Stimulated activated CD8-positive, alpha-beta memory T cell treated with anti-CD3 and anti-CD28 coated beads, Interleukin-7, amount 100 ng/mL, for 1 hour (primary cell): ENCODE results near the gene SLC7A9.
"Not testable (repeated sequence)": the region's sequence is repeated elsewhere in the genome, so short reads cannot be mapped to it uniquely, and the experiment has no call there.

Experiments
- DNase-seq, 2 donors: peaks; one replicate each; pipeline ENCODE4 v3.0.0-alpha.2; 2020; ENCODE audit warnings: low read depth in 2 of 2

The SLC7A9 gene

GRCh38 chr19:32885255-32885654 is 15.7 kb upstream of the SLC7A9 start:
- DNase-seq, result not testable (repeated sequence)

GRCh38 chr19:32881766-32882165 is 12.2 kb upstream of the SLC7A9 start:
- no peak for DNase-seq

- DNase-seq, result no peak
These were observed 11.1 kb upstream of the SLC7A9 start for GRCh38 chr19:32880622-32881021.

- DNase-seq, result no peak
These were observed 10.2 kb upstream of the SLC7A9 start for GRCh38 chr19:32879741-32880140.

GRCh38 chr19:32878988-32879387 is 9.4 kb upstream of the SLC7A9 start:
- DNase-seq, result no peak

GRCh38 chr19:32877977-32878745 is 8.6 kb upstream of the SLC7A9 start:
- no peak for DNase-seq

- DNase-seq, result no peak
These were observed 7.9 kb upstream of the SLC7A9 start for GRCh38 chr19:32877323-32877912.

GRCh38 chr19:32876919-32877285 is 7.3 kb upstream of the SLC7A9 start:
- DNase-seq, result no peak

- no peak for DNase-seq
These were observed 6.8 kb upstream of the SLC7A9 start for GRCh38 chr19:32876236-32876918.

- DNase-seq, result no peak
These were observed 5.9 kb upstream of the SLC7A9 start for GRCh38 chr19:32875428-32875827.

- no peak for DNase-seq
These were observed 5.0 kb upstream of the SLC7A9 start for GRCh38 chr19:32874605-32875004.

GRCh38 chr19:32873247-32873959 is 3.8 kb upstream of the SLC7A9 start:
- no peak for DNase-seq

GRCh38 chr19:32872391-32872790 is 2.8 kb upstream of the SLC7A9 start:
- DNase-seq, result no peak

- DNase-seq, result no peak
These were observed 1.4 kb upstream of the SLC7A9 start for GRCh38 chr19:32870981-32871451.

- DNase-seq, result no peak
These were observed 503 bp upstream of the SLC7A9 start for GRCh38 chr19:32869966-32870573.

GRCh38 chr19:32868206-32868950 is 1.2 kb downstream of the SLC7A9 start:
- no peak for DNase-seq

GRCh38 chr19:32867436-32867835 is 2.1 kb downstream of the SLC7A9 start:
- not testable (repeated sequence) for DNase-seq

GRCh38 chr19:32866564-32867265 is 2.9 kb downstream of the SLC7A9 start:
- no peak for DNase-seq

GRCh38 chr19:32866061-32866460 is 3.5 kb downstream of the SLC7A9 start:
- DNase-seq, result no peak

GRCh38 chr19:32865326-32865725 is 4.2 kb downstream of the SLC7A9 start:
- DNase-seq, result no peak
